Endometrial microvascular endothelial cells (primary cell): ENCODE data around the gene CRHR1. TPM values are rescaled to one million over a fixed set of nuclear protein-coding genes. Genes with fewer than 3 reads are reported as not detected.

Source experiments
- in situ Hi-C: cut with HindIII; loops from 2 replicates; pipeline ENCODE4 v1.10.0; 2017; ENCODE audit warnings: low sequenced_read_pairs, low pct_unique_long_range_greater_than_20kb; ENCODE audit errors: inconsistent ontology term
- total RNA-seq: library from RNA; depleted of rRNA; stranded (reverse); fragments of >200 nt; gene quantifications from one replicate; pipeline ENCODE4 v1.2.3, GENCODE V29; 2015; ENCODE audit errors: inconsistent ontology term

CRHR1 gene
- total RNA-seq, 1 donor from 2014 or later = not detected

- in situ Hi-C loops = no loop called here
These were observed 790 bp downstream of the CRHR1 start for GRCh38 chr17:45784741-45785479.

- in situ Hi-C loops = no loop called here
These were observed 1.5 kb downstream of the CRHR1 start for GRCh38 chr17:45785480-45786193.

- in situ Hi-C loops = no loop called here
These were observed 2.2 kb downstream of the CRHR1 start for GRCh38 chr17:45786349-45786748.

- in situ Hi-C loops = no loop called here
These were observed 2.9 kb downstream of the CRHR1 start for GRCh38 chr17:45787044-45787443.

- in situ Hi-C loops = no loop called here
These were observed 3.5 kb downstream of the CRHR1 start for GRCh38 chr17:45787656-45788055.

GRCh38 chr17:45788057-45788456, 3.9 kb downstream of the CRHR1 start:
- in situ Hi-C loops = no loop called here

GRCh38 chr17:45789874-45790273, 5.8 kb downstream of the CRHR1 start:
- in situ Hi-C loops = no loop called here

GRCh38 chr17:45790296-45790922, 6.3 kb downstream of the CRHR1 start:
- in situ Hi-C loops = no loop called here

GRCh38 chr17:45791041-45791582, 7.0 kb downstream of the CRHR1 start:
- in situ Hi-C loops = no loop called here

- in situ Hi-C loops = no loop called here
These were observed 7.8 kb downstream of the CRHR1 start for GRCh38 chr17:45791935-45792334.

GRCh38 chr17:45792437-45792836, 8.3 kb downstream of the CRHR1 start:
- in situ Hi-C loops = no loop called here

GRCh38 chr17:45792995-45793755, 9.1 kb downstream of the CRHR1 start:
- in situ Hi-C loops = no loop called here

GRCh38 chr17:45793999-45794540, 9.9 kb downstream of the CRHR1 start:
- in situ Hi-C loops = no loop called here

- in situ Hi-C loops = no loop called here
These were observed 10.7 kb downstream of the CRHR1 start for GRCh38 chr17:45794840-45795239.

GRCh38 chr17:45800816-45801215, 16.7 kb downstream of the CRHR1 start:
- in situ Hi-C loops = no loop called here

- in situ Hi-C loops = no loop called here
These were observed 17.3 kb downstream of the CRHR1 start for GRCh38 chr17:45801421-45801820.

GRCh38 chr17:45808845-45809244, 24.7 kb downstream of the CRHR1 start:
- in situ Hi-C loops = no loop called here

- in situ Hi-C loops = no loop called here
These were observed 25.4 kb downstream of the CRHR1 start for GRCh38 chr17:45809499-45809898.

GRCh38 chr17:45812102-45812501, 28.0 kb downstream of the CRHR1 start:
- in situ Hi-C loops = no loop called here
